ENCODE data around the gene TNC. TPM values are rescaled to one million over a fixed set of nuclear protein-coding genes. Genes with fewer than 3 reads are reported as not detected.

Gene TNC
- total and polyA plus RNA-seq, 2 of the 4 experiments (the other 2 are of a cell fraction), result 192 to 253 TPM

DNA sequence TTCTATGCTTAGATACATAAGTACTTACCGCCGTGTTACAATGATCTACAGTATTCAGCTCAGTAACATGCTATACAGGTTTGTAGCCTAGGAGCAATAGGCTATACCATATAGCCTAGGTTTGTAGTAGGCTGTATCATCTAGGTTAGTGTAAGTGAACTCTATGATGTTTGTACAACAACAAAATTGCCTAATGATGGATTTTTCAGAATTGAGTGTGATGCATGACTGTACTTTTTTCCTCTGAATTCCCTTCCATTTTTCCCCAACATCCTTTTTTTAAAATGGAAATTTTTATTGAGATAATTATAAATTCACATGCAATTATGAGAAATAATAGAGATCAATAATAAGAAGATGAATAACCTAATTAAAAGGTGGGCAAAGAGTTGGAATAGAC lies 119.6 kb downstream of the TNC start:
- Histone ChIP-seq H2BK20ac (ENCODE audit: low read depth, low read length) (no peak overlapping the region), H3K9ac (ENCODE audit: low read depth, low read length) (no peak overlapping the region), H2BK15ac (ENCODE audit: low read depth, low read length) (no peak overlapping the region), H4K8ac (ENCODE audit: low read depth in 2 of 2, low read length in 2 of 2) (no peak overlapping the region), H3K9me1 (ENCODE audit: insufficient read depth, low read length) (0 out of 2 replicates have a peak, but pooled peaks cover 6% of the 10 kb centered on the region), H3K4me2 (ENCODE audit: low read depth, low read length) (no peak overlapping the region), H3K18ac (ENCODE audit: low read depth, low read length) (no peak overlapping the region), H3K56ac (ENCODE audit: extremely low read depth, insufficient read depth, low read length) (no peak overlapping the region), H3K27me3 (ENCODE audit: control insufficient read depth, insufficient read depth, low read length) (peaks cover 34% of the 10 kb centered on the region), H2AK9ac (replicated peaks; ENCODE audit: low read depth, low read length, poor library complexity) (no peak overlapping the region), H4K5ac (ENCODE audit: low read depth, low read length) (no peak overlapping the region), H4K91ac (ENCODE audit: insufficient read depth, low read depth, low read length) (no peak overlapping the region), H3K4me1 (ENCODE audit: control insufficient read depth, insufficient read depth, low read length) (no peaks in the 10 kb centered on the region), H2BK120ac (ENCODE audit: low read depth, low read length) (no peak overlapping the region), H3K4ac (ENCODE audit: low read depth, low read length) (no peak overlapping the region), H2AFZ (replicated peaks; ENCODE audit: low read length, poor library complexity) (no peak overlapping the region), H3K14ac (replicated peaks; ENCODE audit: low read depth, low read length) (no peak overlapping the region), H3K4me3 (ENCODE audit: insufficient read depth, low read depth, low read length) (no peak overlapping the region), H3K79me1 (ENCODE audit: low read depth in 1 of 2, low read length in 2 of 2) (no peaks in the 10 kb centered on the region), H4K20me1 (ENCODE audit: insufficient read depth, low read length) (no peaks in the 10 kb centered on the region), H2BK5ac (ENCODE audit: low read depth, low read length, poor library complexity, severe bottlenecking) (no peak overlapping the region), H2AK5ac (ENCODE audit: low read depth, low read length) (no peak overlapping the region), H3K23ac (ENCODE audit: low read depth, low read length) (no peak overlapping the region), H3K36me3 (ENCODE audit: control insufficient read depth, insufficient read depth, low read length) (no peaks in the 10 kb centered on the region), H3K9me3 (ENCODE audit: control insufficient read depth, insufficient read depth, low read length) (no peaks in the 10 kb centered on the region), H3K27ac (ENCODE audit: insufficient read depth, low read length) (no peak overlapping the region)
- ChIA-PET POLR2A (ENCODE audit: unreplicated experiment) (no interaction called here), CTCF (no interaction called here)
- DNase-seq, result no peak
- no peak for ATAC-seq (ENCODE audit: low read depth)
- in situ Hi-C loops (cut with MboI; ENCODE audit: low sequenced_read_pairs), result no loop called here
- intact Hi-C loops (cut with micrococcal nuclease), result no loop called here
- TF ChIP-seq CHD1 (IDR thresholded peaks at IDR 0.05; ENCODE audit: low read depth, low read length) (no peak), MAZ (IDR thresholded peaks at IDR 0.05; ENCODE audit: borderline replicate concordance, low read depth, low read length) (no peak), CTCF (conservative IDR thresholded peaks at IDR 0.05; ENCODE audit: low read depth, low read length) (no peak), SMC3 (IDR thresholded peaks at IDR 0.05; ENCODE audit: low read depth, low read length) (no peak), MAFK (IDR thresholded peaks at IDR 0.05; ENCODE audit: low read depth, low read length) (no peak), MXI1 (IDR thresholded peaks at IDR 0.05; ENCODE audit: borderline replicate concordance, low read depth, low read length) (no peak), RFX5 (IDR thresholded peaks at IDR 0.05; ENCODE audit: low read depth, low read length) (no peak), POLR2A (IDR thresholded peaks at IDR 0.05; ENCODE audit: low read depth, low read length) (no peak), NFE2L2 (IDR thresholded peaks at IDR 0.05; ENCODE audit: low read depth, low read length) (no peak), FOS (IDR thresholded peaks at IDR 0.05; ENCODE audit: low read depth, low read length) (no peak), BHLHE40 (IDR thresholded peaks at IDR 0.05; ENCODE audit: low read depth, low read length) (no peak), RCOR1 (IDR thresholded peaks at IDR 0.05; ENCODE audit: insufficient replicate concordance, low read length) (no peak), CEBPB (IDR thresholded peaks at IDR 0.05; ENCODE audit: low read depth, low read length) (no peak), RAD21 (IDR thresholded peaks at IDR 0.05; ENCODE audit: low read length) (no peak)
- TF ChIP-seq, protein P1, sequence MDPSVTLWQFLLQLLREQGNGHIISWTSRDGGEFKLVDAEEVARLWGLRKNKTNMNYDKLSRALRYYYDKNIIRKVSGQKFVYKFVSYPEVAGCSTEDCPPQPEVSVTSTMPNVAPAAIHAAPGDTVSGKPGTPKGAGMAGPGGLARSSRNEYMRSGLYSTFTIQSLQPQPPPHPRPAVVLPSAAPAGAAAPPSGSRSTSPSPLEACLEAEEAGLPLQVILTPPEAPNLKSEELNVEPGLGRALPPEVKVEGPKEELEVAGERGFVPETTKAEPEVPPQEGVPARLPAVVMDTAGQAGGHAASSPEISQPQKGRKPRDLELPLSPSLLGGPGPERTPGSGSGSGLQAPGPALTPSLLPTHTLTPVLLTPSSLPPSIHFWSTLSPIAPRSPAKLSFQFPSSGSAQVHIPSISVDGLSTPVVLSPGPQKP (IDR thresholded peaks at IDR 0.05; ENCODE audit: borderline replicate concordance, low read depth, low read length), result no peak
- TF ChIP-seq, protein P2, sequence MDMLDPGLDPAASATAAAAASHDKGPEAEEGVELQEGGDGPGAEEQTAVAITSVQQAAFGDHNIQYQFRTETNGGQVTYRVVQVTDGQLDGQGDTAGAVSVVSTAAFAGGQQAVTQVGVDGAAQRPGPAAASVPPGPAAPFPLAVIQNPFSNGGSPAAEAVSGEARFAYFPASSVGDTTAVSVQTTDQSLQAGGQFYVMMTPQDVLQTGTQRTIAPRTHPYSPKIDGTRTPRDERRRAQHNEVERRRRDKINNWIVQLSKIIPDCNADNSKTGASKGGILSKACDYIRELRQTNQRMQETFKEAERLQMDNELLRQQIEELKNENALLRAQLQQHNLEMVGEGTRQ (IDR thresholded peaks at IDR 0.05; ENCODE audit: low read depth, low read length), result no peak
- no TSS peak for BruUV-seq (replicated peaks)
- dilution Hi-C loops (cut with HindIII; ENCODE audit: low sequenced_read_pairs, unreplicated experiment), result no loop called here
- no CpG with 5 or more reads among the region's 2 CpGs for WGBS, 2 experiments (ENCODE audit: extremely low coverage in 2 of 2, insufficient read length in 1 of 2)

Data from IMR-90 (cell line).